Measurements from ENCODE around the gene PDCD2L. TPM values are rescaled to one million over a fixed set of nuclear protein-coding genes. Genes with fewer than 3 reads are reported as not detected.

PDCD2L gene
- total RNA-seq, 3 donors from 2014 or later = 55.9 to 65.0 (median 63.5) TPM

Other genes with a start within 250 kb of the PDCD2L start
- 100 to 1,000 TPM; 126 to 134 (median 129) TPM for gene LSM14A, start 231.9 kb upstream of the PDCD2L start, total RNA-seq
- 1 to 10 TPM; 8.1 to 8.9 (median 8.4) TPM for gene GARRE1, start 149.8 kb upstream of the PDCD2L start, total RNA-seq
- gene GPI, start 39.2 kb upstream of the PDCD2L start, total RNA-seq = 100 to 1,000 TPM; 383 to 449 (median 421) TPM
- gene UBA2, start 24.0 kb downstream of the PDCD2L start, total RNA-seq = 100 to 1,000 TPM; 182 to 194 (median 194) TPM
- under 1 TPM; 0.38 to 0.98 (median 0.63) TPM for gene WTIP, start 77.4 kb downstream of the PDCD2L start, total RNA-seq

All from activated T-cell treated with anti-CD3 and anti-CD28 coated beads, Interleukin-2, amount 50 U/mL, for 4 hours (primary cell).